HPDE6-E6E7 (cell line): ENCODE results near the gene CKS1B.
"Not testable (repeated sequence)": the region's sequence is repeated elsewhere in the genome, so short reads cannot be mapped to it uniquely, and the experiment has no call there.

Experiments used
- DNase-seq: peaks from one replicate; pipeline ENCODE4 v3.0.0; 2011; ENCODE audit warnings: missing footprints; ENCODE audit errors: extremely low spot score

Gene CKS1B

GRCh38 chr1:154964359-154964758 lies 10.1 kb upstream of the CKS1B start:
- no peak for DNase-seq

DNA sequence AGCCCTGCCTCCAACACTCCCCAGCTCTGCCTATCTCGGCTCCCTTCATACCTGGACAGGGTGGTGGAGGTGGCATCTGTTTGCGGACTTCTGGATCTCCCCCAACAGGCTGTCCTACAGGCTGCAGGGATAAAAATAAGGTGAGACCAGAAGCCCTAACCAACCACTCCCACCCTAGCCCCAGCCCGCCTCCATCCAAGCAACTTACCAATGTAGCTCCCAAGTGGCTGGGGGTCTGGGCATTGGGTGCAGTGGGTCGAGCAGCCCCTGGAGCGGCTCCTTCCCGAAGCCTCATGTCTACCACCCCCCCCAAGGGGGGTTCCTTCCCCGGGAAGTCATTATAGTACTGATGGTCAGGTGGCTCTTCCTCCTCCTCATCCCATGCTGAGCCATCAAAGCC lies 8.4 kb upstream of the CKS1B start:
- no peak for DNase-seq

DNA sequence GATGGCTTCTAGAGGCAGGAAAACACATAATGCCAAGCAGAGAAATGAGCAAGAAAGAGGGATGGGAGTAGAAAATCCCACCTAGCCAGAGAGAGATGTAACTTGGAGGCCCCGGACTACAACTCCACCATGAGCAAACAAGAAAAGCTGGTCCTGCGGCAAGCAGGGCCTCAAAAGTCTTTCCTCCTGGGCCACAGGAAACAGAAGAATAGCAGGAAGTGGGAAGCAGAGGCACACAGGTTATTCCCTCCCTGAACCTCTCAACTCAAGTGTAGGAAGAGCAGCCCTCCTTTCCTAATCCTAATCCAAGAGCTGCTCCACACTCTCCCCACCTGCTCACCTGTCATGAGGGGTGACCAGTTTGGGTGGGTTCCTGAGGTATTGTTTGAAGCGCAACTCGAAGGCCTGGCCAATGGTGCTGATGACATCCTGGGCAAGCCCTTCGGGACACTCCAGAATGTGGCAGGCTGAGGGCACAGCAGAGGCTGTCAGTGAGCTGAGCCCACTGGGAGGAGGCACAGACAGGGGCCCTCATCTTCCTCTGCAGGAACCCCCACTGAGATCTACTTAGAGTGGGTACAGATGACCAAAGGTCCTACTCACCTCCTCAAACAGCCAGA lies 7.0 kb upstream of the CKS1B start:
- DNase-seq: no peak

DNA sequence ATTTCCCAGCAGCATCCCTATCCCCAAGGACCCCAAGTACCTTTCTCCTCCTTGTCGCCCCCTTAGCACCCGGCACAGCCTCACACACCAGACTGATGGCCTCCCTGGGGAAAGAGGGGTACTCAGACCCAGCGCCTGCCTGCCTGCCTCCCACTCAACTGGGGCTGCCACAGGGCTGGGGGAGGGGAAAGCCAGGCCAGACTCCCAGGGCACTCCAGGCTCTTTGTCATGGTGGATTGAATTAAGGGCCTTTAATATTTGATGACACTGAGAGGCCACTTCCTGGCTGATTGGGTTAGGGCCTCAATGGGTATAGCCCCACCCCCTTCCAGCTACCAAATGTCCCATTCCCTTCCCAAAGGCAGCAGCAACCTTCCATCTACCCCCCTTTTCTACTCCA lies 5.8 kb upstream of the CKS1B start:
- DNase-seq: no peak

- no peak for DNase-seq
These were observed 5.2 kb upstream of the CKS1B start for GRCh38 chr1:154969246-154969645.

GRCh38 chr1:154969860-154970452 lies 4.5 kb upstream of the CKS1B start:
- DNase-seq: no peak

DNA sequence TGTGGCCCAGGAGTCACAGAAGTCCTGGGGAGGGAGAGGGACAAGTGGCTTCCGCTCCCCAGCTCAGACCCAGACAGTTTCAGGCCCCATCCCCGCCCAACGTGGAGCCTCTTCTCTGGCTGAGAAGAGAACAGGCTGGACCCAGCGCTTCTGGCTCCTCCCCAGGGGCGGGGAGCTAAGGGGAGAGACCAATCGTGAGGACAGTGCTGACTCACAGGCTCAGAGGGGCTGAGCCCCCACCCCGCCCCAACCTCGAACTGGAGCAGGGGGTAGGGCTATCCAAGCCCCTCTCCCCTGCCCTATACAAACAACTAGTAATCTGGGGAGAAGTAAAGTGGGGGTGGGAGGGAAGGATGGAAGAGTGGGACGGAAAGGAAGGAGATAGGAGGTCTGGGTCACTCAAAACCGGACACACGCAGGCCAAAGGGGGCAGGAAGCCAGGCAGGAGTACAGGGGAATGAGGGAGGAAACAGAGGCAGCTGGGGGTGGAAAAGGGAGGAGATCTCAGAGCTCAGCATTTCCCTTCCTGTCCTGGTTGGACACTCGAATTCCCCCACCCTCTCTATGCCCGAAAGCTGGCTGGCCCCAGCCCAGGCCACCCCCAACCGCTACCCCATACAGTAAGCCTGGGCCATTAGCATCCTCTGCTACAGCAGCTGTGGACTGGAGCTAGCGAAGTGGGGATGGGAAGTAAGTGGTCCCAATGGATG lies 3.7 kb upstream of the CKS1B start, which contains the start of gene SHC1:
Gene SHC1 (minus strand): TSS at position 117 of the 710 bp plus-strand sequence. CDS start 221 bp downstream, outside the sequence.
- peak; percentile 93 for DNase-seq

DNA sequence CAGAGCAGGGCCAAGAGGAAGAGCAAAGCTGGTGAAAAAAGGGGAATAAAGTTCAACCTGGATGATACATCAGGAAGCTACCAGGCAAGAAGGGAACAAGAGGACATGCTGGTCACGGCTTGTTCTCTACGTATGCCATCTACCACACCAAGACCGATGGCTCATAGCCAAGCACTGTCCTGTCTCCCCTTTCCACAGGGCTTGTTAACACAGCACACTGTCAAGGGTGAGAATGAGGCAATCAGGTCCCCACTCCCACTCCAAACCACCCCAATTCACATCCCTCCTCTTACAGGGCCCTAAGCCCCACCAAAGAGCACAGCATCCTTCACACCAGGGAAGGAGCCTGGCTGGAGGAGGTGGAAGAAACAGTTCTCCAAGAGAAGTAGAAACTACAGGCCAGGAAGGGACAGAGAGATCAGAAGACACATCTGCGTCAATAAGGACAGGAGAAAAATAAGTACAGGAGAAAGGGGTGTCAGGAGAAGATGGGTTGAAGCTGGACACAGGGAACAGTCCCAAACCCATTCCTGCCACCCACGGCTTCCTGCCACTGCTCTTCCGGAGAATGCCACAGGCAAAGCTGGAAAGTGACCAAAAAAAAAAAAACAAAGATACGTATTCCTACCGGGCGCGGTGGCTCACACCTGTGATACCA lies 3.0 kb upstream of the CKS1B start:
- DNase-seq: peak; percentile 49

DNA sequence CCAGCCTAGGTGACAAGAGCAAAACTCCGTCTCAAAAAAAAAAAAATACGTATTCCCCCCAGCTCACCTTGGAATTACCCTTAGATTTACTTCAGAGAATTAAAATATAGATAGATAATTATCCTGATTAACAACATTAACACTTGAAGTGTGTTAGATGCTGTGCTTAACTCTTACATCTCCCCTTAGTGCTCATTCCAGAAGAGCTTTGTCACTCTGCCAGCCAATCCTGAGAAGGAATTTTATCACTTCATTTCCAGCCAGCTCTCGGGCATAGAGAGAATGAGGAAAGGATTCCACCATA lies 2.3 kb upstream of the CKS1B start:
- no peak for DNase-seq

DNA sequence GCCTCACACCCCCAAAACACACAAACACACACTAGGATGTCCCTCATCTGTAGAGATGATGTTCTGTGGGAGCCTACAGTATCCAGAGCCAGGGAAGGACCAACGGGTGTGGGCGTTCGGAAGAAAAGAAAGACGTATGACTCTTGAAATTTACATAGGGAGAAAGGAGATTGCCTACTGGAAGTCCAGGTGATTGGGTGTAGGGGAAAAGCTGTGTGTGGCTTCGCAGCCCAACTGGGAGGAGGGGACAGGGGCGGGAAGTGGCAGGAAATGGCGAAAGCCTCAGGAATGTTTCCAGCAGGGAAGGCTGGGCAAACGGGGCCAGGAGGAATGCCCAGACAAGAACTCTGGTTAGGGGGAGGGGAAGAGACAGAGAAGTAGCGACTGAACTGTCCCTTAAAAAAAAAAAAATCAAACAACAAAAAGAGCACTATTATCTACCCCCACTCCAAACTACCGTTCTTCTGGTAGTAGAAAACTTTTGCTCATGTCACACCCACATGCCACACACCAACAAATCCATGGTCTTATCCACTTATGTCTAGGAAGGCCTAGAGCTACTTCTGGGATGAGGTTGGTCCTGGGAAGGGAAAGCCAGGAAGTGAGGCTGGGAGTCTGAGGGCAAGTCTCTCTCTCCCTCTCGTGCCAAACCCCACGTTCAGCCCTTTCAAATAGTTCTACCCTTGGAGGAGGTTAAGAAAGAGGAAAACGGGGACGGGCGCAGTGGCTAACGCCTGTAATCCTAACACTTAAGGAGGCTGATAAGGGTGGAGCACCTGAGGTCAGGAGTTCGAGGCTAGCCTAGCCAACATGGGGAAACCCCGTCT lies 1.8 kb upstream of the CKS1B start:
- DNase-seq: peak; percentile 77

- DNase-seq: peak; percentile 76
These were observed 958 bp upstream of the CKS1B start for GRCh38 chr1:154973344-154974101.

- peak; percentile 82 for DNase-seq
These were observed 427 bp downstream of the CKS1B start for GRCh38 chr1:154974808-154975408.

DNA sequence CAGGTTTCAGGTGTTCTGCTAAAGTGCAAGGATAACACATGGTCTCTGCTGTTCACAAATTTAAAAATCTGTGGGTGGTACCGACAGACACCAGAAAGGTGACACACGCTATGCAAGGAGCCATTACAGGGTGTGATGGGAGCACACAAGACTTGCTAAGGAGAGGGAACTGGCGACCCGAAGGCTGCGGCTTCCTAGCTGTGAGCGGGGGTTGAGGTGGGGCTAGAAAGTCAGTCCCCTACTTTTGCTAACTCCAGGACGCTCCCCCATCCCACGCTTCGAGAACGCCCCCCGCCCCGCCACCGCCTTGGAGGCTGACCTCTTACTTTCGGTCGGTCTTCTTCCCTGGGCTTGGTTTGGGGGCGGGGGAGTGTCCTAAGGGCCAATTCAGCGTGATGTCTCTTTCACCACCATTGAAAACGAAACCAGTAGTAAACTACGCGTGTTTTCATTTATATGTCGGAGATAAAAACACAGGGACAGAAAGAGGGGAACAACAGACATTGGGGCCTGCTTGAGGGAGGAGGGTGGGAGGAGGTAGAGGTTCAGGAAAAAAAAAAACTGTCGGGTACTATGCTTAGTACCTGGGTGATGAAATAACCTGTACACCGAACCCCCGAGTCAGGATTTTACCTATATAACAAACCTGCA lies 1.1 kb downstream of the CKS1B start:
- no peak for DNase-seq

GRCh38 chr1:154977762-154978161 lies 3.3 kb downstream of the CKS1B start:
- not testable (repeated sequence) for DNase-seq

DNA sequence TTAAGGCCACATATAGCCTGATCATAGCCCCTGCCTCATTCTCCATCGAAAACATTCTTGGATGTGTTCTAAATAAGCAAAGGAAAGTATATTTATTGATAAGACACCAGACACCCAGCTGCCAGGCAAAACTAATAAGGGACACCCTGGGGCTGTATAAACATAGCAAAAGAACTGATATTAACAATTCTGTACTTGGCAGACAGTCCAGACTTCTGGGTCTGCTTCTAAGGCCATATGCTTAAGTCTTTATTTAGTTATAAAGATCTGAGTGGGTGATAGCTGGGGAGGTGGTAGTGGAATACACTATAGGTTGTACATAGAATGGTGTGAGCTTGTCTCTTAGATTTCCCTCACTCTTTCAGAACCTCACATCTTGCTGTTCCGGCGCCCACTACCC lies 3.9 kb downstream of the CKS1B start:
- DNase-seq: no peak

DNA sequence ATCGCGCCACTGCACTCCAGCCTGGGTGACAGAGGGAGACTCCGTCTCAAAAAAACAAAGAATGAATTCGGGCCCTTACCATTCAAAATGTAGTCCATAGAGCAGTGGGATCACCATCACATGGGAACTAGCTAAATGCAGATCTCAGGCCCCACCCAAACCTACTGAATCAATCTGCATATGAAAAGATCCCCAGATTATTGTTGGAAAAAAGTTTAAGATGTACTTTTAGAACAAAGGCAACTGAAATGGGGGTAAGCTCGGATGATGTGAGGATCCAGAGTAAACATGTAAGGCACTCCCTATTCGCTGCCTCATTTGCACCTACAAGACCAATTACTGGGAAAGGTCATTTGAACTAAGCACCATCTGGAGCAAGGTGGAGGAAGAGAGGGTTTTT lies 7.9 kb downstream of the CKS1B start:
- no peak for DNase-seq

DNA sequence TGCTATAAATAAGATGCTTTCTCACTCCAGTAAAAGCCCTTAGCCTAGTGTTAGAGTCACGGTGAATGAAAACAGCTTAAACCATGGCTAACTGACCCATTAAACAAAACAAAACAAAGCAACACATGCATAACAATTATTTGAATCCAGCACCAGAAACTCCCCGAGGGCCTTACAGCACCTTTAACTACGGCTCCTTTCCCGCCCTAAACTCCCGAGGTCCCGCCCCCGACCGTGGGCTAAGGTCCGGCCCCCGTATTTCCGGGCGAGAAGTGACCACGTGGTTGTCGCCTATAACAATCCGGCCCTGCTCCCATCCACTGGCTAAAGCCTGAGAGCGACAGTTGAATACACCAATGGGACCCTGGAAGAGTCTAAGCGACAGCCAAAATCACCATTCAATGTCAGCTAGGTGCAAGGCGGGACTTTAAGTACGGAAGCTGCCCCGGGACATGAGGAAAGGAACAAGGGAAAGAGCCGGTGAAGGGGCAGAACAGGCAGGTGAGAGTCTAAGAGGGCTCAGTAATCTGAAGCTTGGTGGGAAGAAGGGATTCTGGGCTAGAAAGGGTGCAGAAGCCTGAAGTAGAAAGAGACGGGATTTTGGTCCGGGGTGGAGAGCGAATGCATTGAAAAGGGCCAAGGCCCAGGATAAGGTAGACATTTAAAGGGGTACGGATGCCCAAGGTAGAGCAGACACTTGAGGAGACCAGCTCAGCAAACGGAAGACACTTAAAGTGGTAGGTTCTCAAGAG lies 8.6 kb downstream of the CKS1B start, which contains the start of gene FLAD1:
Gene FLAD1 (plus strand): TSS at position 448 of the 752 bp plus-strand sequence. CDS start 351 bp downstream, outside the sequence.
- DNase-seq: peak; percentile 100

DNA sequence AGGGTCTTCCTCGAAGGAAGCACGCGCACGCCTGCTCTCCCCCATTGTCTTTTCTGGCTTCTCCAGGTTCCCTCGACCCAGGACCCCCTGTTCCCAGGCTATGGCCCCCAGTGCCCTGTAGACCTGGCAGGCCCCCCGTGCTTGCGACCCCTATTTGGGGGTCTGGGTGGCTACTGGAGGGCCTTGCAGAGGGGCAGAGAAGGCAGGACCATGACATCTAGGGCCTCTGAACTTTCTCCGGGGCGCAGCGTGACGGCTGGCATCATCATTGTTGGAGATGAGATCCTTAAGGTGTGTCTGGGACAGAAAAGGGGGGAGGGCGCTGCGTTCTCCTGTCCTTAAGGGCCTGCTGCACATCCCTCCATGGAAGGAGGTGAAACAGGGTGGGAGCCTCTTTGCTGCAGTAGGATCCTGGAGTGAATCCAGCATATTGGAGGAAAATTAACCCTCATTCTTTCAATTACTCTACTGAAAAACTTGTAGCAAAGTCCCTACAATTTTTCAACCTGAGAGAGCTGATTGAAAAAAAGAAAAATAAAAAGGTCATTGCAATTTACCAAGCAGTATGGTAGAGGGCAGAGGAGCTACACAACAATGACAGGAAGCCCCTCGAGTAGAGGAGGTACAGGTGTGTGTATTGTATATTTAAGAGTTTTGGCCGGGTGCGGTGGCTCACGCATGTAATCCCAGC lies 9.4 kb downstream of the CKS1B start:
- no peak for DNase-seq

GRCh38 chr1:154986736-154987135 lies 12.3 kb downstream of the CKS1B start:
- DNase-seq: not testable (repeated sequence)
